Transverse colon (tissue), 4 donors: ENCODE data around the gene THSD4. TPM values are rescaled to one million over a fixed set of nuclear protein-coding genes. Genes with fewer than 3 reads are reported as not detected.

Experiments
- DNase-seq: peaks from one replicate; pipeline ENCODE4 v3.0.0-alpha.2; 2019
- H3K27ac ChIP-seq, 4 donors: fragments of 200-600 bp; sonication (generic); 2 replicates each; pipeline ENCODE4 v1.5.1; 2016 to 2018; ENCODE audit warnings: inconsistent platforms in 4 of 4
- H3K27me3 ChIP-seq: fragments of 200-600 bp; sonication (generic); 2 replicates; pipeline ENCODE4 v1.5.1; 2017; ENCODE audit warnings: inconsistent platforms
- H3K36me3 ChIP-seq, 4 donors: fragments of 200-600 bp; sonication (generic); 2 replicates each; pipeline ENCODE4 v1.5.1; 2017 to 2019; ENCODE audit warnings: inconsistent platforms in 4 of 4
- H3K4me1 ChIP-seq, 4 donors: fragments of 200-600 bp; sonication (generic); 2 replicates each; pipeline ENCODE4 v1.5.1; 2017 to 2020; ENCODE audit warnings: inconsistent platforms in 4 of 4
- H3K4me3 ChIP-seq, 4 donors: fragments of 200-600 bp; sonication (generic); 1 replicate in 1 of 4; 2 replicates in 3 of 4; pipeline versions ENCODE4 v1.5.1 to v1.6.1; 2017 to 2019; ENCODE audit warnings: inconsistent platforms in 4 of 4
- H3K9me3 ChIP-seq, 2 donors: fragments of 200-600 bp; sonication (generic); 2 replicates each; pipeline ENCODE4 v1.5.1; 2017 to 2019; ENCODE audit warnings: inconsistent platforms in 2 of 2
- EP300 ChIP-seq: sonication (generic); formaldehyde crosslinking; IDR thresholded peaks from one replicate; pipeline ENCODE4 v1.6.1; 2017; ENCODE audit warnings: antibody characterized with exemption, low read depth
- POLR2A ChIP-seq: fragments of 450-650 bp; IDR thresholded peaks from one replicate; pipeline ENCODE4 v1.6.1; 2016; ENCODE audit warnings: antibody characterized with exemption, mild to moderate bottlenecking, moderate library complexity
- POLR2AphosphoS5 ChIP-seq, 3 donors: sonication (generic); formaldehyde crosslinking; IDR thresholded peaks; one replicate each; pipeline ENCODE4 v1.6.1; 2016; ENCODE audit warnings: antibody characterized with exemption in 3 of 3
- WGBS, 2 donors: methylation state at CpG; one replicate each; pipeline ENCODE4 v1.1.5; 2018; ENCODE audit warnings: low coverage in 1 of 2; 5-methylcytosine and 5-hydroxymethylcytosine counted together
- in situ Hi-C, 4 donors: fragments of 200-750 bp; cut with MboI; loops; one replicate each; pipeline versions ENCODE4 v1.15.0 to v1.15.1; 2017; ENCODE audit warnings: low sequenced_read_pairs in 3 of 4, low pct_ligation_motif_present in 1 of 4, low pct_unique_long_range_greater_than_20kb in 1 of 4
- intact Hi-C: fragments of 100-400 bp; cut with DNase I; formaldehyde crosslinking; loops from one replicate; pipeline ENCODE4 v1.15.1; 2023; ENCODE audit warnings: low total_unique reads
- total RNA-seq, 4 donors: library from RNA; depleted of rRNA; stranded (reverse); fragments of >200 nt; gene quantifications; one replicate each; pipeline ENCODE4 v1.1.0, GENCODE V29; 2016
- TF ChIP-seq, protein P1 (sequence below), 5 experiments: fragments of 200-600 bp in 3 of 5; fragments of 450-650 bp in 2 of 5; sonication (generic) in 3 of 5; IDR thresholded peaks; 1 replicate in 2 of 5; 2 replicates in 3 of 5; pipeline ENCODE4 v1.5.1; 2016 to 2017; ENCODE audit warnings: antibody characterized with exemption in 5 of 5, inconsistent platforms in 3 of 5, mild to moderate bottlenecking in 2 of 5, moderate library complexity in 1 of 5

Gene THSD4
- total RNA-seq, 4 donors from 2014 or later: 13.3 to 57.2 (median 47.4) TPM

DNA sequence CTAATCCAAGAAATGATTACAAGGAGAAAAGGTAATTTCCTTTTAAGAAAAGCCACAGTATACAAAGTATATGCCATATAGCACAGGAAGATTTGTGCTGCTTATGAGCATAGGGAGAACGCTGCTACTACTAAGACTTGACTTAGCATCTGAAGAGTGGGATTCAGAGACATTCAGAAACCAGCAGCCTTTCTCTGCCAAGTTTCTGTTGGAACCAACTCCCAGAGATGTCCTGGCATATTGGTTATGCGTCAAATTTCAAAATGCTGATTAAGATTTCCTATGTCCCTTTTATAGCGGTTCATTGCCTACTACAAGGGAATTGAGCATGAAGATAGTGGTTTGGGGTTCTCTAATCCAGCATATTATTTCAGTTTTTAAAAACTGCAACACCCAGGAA, 700.0 kb downstream of the THSD4 start:
- Histone ChIP-seq H3K4me1 (peaks cover 0 to 2% (median 0%) of the 10 kb centered on the region in 4 donors), H3K9me3 (peaks cover 0 to 6% of the 10 kb centered on the region in 2 donors), H3K36me3 (no peaks in the 10 kb centered on the region), H3K27ac (no peak overlapping the region), H3K4me3 (no peak overlapping the region), H3K27me3 (no peaks in the 10 kb centered on the region)
- intact Hi-C loops: no loop called here
- WGBS, 2 donors: 87 to 93% methylated on average over 3 of the region's 3 CpGs
- no peak for DNase-seq
- in situ Hi-C loops: loop anchor here in 1 of 4 donors (25.0 kb wide), 1 partner anchor 347 kb away; no protein-coding TSS in a partner anchor
- no peak for TF ChIP-seq POLR2A
- TF ChIP-seq, protein P1, sequence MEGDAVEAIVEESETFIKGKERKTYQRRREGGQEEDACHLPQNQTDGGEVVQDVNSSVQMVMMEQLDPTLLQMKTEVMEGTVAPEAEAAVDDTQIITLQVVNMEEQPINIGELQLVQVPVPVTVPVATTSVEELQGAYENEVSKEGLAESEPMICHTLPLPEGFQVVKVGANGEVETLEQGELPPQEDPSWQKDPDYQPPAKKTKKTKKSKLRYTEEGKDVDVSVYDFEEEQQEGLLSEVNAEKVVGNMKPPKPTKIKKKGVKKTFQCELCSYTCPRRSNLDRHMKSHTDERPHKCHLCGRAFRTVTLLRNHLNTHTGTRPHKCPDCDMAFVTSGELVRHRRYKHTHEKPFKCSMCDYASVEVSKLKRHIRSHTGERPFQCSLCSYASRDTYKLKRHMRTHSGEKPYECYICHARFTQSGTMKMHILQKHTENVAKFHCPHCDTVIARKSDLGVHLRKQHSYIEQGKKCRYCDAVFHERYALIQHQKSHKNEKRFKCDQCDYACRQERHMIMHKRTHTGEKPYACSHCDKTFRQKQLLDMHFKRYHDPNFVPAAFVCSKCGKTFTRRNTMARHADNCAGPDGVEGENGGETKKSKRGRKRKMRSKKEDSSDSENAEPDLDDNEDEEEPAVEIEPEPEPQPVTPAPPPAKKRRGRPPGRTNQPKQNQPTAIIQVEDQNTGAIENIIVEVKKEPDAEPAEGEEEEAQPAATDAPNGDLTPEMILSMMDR (IDR thresholded peaks at IDR 0.05): no peak
- TF ChIP-seq EP300: no peak

DNA sequence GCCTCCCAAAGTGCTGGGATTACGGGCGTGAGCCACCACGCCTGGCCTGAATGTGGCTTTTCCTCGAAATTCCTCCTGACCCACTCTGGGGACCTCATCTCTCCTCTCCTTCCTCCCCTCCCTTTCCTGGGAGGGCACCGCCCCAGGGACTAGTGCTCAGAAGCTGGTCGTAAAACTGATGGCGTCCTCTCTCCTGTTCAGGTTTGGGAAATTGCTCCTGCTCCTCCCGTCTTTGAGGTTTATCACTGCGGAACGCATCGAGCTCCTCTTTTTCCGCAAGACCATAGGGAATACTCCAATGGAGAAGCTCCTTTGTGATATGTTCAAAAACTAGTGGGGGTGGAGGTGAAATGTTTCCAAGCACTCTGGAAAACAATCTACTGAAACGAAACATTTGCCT, 702.1 kb downstream of the THSD4 start:
- Histone ChIP-seq H3K27me3 (no peaks in the 10 kb centered on the region), H3K4me3 (no peak overlapping the region), H3K9me3 (peaks cover 15 to 25% of the 10 kb centered on the region in 2 donors), H3K27ac (no peak overlapping the region), H3K4me1 (peaks cover 0 to 2% (median 0%) of the 10 kb centered on the region in 4 donors), H3K36me3 (peaks cover 0 to 16% (median 0%) of the 10 kb centered on the region in 4 donors)
- TF ChIP-seq POLR2AphosphoS5 (IDR thresholded peaks at IDR 0.05): no peak
- TF ChIP-seq, protein P1 (IDR thresholded peaks at IDR 0.05): no peak
- TF ChIP-seq EP300: no peak
- no peak for TF ChIP-seq POLR2A
- intact Hi-C loops (no loop called here), in situ Hi-C loops (loop anchor here in 1 of 4 donors (25.0 kb wide), 1 partner anchor 345 kb away; no protein-coding TSS in a partner anchor)
- DNase-seq: no peak
- 87 to 90% methylated on average over 9 to 13 of the region's 13 CpGs for WGBS, 2 donors

DNA sequence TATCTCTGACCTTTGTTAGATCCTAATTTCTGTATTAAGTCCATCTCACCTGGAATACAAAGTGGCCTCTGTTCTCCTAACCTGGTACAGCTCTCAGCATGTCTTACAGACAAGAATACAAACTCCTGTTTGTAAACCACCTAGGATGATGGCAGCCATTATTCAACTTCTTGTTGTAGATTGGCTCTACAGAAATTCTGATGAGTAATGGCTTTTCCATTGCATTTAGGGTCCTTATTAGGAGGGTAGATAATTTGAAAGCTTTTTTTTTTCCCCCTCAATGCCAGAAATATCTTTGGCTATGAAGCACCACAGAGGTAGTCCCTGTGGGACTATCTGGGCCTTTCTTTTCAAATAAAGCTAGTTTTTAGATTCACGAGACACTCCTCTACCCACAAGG, 704.9 kb downstream of the THSD4 start:
- intact Hi-C loops (no loop called here), in situ Hi-C loops (loop anchor here in 1 of 4 donors (25.0 kb wide), 1 partner anchor 342 kb away; no protein-coding TSS in a partner anchor)
- DNase-seq: no peak

DNA sequence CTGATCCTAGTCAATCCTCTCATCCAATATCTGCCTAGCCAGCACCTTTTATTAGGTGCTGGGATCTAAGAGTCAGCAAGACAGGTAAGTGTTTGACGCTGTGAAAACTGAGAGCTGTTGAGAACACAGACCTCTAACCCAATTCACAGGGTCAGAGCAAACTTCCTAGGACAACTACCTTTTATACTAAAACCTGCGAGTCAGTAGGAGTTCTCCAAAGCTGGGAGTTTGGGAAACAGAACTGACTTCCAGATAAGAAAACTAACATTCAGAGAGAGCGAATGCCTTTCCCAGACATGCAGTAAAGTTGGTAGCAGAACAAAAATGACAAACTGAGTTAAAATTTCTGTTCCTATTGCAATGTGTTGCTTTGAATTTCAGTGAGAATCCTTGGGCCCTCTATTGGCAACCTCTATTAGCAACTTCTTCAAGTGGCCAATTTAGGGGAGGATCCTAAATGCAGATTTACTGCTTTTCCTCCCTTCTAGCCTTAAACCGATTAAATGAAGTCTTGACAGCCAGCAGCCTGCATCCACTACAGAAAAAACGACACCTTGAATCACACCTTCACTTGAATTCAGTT, 706.4 kb downstream of the THSD4 start:
- peaks cover 0 to under 1% (median 0%) of the 10 kb centered on the region in 4 donors for H3K4me1 ChIP-seq
- WGBS, 2 donors: 90 to 100% methylated on average over 2 to 5 of the region's 5 CpGs

More for the DNA sequence above, 704.9 kb downstream of the THSD4 start:
- H3K4me3 ChIP-seq: no peak overlapping the region
- WGBS, 2 donors: 86% methylated on average over 1 of the region's 1 CpG
- no peak overlapping the region for H3K27ac ChIP-seq
- H3K36me3 ChIP-seq: peaks cover 0 to 34% (median 2%) of the 10 kb centered on the region in 4 donors
- H3K27me3 ChIP-seq: no peaks in the 10 kb centered on the region
- no peak for TF ChIP-seq POLR2AphosphoS5 (IDR thresholded peaks at IDR 0.05)
- no peak for TF ChIP-seq EP300
- TF ChIP-seq POLR2A: no peak
- TF ChIP-seq, protein P1 (IDR thresholded peaks at IDR 0.05): no peak
- peaks cover 0 to 2% (median 0%) of the 10 kb centered on the region in 4 donors for H3K4me1 ChIP-seq
- H3K9me3 ChIP-seq: peaks cover 24 to 36% of the 10 kb centered on the region in 2 donors

More for the DNA sequence above, 706.4 kb downstream of the THSD4 start:
- intact Hi-C loops (no loop called here), in situ Hi-C loops (loop anchor here in 1 of 4 donors (25.0 kb wide), 1 partner anchor 341 kb away; no protein-coding TSS in a partner anchor)
- no peak for DNase-seq
- Histone ChIP-seq H3K27ac (no peak overlapping the region), H3K4me3 (no peak overlapping the region), H3K9me3 (peaks cover 24 to 36% of the 10 kb centered on the region in 2 donors), H3K27me3 (no peaks in the 10 kb centered on the region), H3K36me3 (peaks cover 0 to 41% (median 5%) of the 10 kb centered on the region in 4 donors)
- TF ChIP-seq, protein P1 (IDR thresholded peaks at IDR 0.05): no peak
- no peak for TF ChIP-seq POLR2AphosphoS5 (IDR thresholded peaks at IDR 0.05)
- no peak for TF ChIP-seq EP300
- TF ChIP-seq POLR2A: no peak
